Neural crest cell (in vitro differentiated cells): Measurements from ENCODE around the gene HUS1. TPM values are rescaled to one million over a fixed set of nuclear protein-coding genes. Genes with fewer than 3 reads are reported as not detected.
A peak's percentile ranks its signal among the peaks of the same experiment; 100 is the strongest.

Source experiments
- DNase-seq: peaks from one replicate; pipeline ENCODE4 v3.0.0; 2021; ENCODE audit warnings: low read depth, mixed read lengths, low spot score
- H3K27ac Mint-ChIP-seq: one replicate; pipeline ENCODE4 v1.8.0; 2021; ENCODE audit warnings: mild to moderate bottlenecking, mixed read lengths; ENCODE audit not compliant: unreplicated experiment
- H3K27me3 Mint-ChIP-seq: 2 replicates; pipeline ENCODE4 v1.8.0; 2021; ENCODE audit warnings: low read depth, mild to moderate bottlenecking, mixed read lengths
- H3K36me3 Mint-ChIP-seq: 2 replicates; pipeline ENCODE4 v1.8.0; 2021; ENCODE audit warnings: low read depth, mild to moderate bottlenecking, mixed read lengths
- H3K4me1 Mint-ChIP-seq: 2 replicates; pipeline ENCODE4 v1.8.0; 2021; ENCODE audit warnings: mixed read lengths
- H3K4me3 Mint-ChIP-seq: one replicate; pipeline ENCODE4 v1.8.0; 2021; ENCODE audit warnings: mild to moderate bottlenecking, mixed read lengths
- H3K9me3 Mint-ChIP-seq: 2 replicates; pipeline ENCODE4 v1.8.0; 2021; ENCODE audit warnings: mixed read lengths
- total RNA-seq: library from RNA; stranded (reverse); gene quantifications from 2 replicates; pipeline ENCODE4 v1.2.1, GENCODE V29; 2021
- TF ChIP-seq, protein P1 (sequence below): fragments of 200-600 bp; sonication (generic); conservative IDR thresholded peaks from 2 replicates; pipeline ENCODE4 v1.5.0; 2021; ENCODE audit warnings: antibody characterized with exemption, mild to moderate bottlenecking

The HUS1 gene
- total RNA-seq, 1 donor from 2014 or later = 43.1 TPM

DNA sequence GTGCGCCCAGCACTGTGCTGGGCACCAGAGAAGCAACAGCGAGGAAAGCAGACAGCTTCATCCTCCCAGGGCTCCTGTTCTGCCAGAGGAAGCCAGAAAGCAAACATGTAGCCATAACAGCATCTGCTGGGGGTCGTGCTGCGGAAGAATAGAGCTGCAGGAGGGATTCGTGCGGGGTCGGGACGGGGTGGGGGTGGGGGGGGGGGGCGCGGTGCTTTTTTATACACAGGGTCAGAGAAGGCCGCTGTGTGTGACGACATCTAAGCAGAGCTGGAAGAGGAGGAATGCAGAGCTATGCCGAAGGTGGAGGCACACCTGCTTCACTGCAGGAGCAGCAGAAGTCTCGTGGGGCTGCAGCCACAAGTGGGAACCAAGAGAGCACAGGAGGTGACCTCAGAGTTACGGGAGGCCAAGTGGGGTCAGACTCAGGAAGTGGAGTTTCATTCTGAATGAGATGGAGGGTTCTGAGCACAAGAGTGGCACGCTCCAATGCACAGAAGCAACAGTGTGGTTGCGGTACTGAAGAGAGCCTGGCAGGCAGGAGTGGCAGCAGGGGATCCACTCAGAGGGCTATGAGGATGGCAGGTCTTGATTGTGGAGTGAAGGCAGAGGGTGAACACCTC is 42.2 kb downstream of the HUS1 start:
- no peaks in the 10 kb centered on the region for H3K36me3 Mint-ChIP-seq
- H3K4me3 Mint-ChIP-seq = no peak overlapping the region
- TF ChIP-seq, protein P1, sequence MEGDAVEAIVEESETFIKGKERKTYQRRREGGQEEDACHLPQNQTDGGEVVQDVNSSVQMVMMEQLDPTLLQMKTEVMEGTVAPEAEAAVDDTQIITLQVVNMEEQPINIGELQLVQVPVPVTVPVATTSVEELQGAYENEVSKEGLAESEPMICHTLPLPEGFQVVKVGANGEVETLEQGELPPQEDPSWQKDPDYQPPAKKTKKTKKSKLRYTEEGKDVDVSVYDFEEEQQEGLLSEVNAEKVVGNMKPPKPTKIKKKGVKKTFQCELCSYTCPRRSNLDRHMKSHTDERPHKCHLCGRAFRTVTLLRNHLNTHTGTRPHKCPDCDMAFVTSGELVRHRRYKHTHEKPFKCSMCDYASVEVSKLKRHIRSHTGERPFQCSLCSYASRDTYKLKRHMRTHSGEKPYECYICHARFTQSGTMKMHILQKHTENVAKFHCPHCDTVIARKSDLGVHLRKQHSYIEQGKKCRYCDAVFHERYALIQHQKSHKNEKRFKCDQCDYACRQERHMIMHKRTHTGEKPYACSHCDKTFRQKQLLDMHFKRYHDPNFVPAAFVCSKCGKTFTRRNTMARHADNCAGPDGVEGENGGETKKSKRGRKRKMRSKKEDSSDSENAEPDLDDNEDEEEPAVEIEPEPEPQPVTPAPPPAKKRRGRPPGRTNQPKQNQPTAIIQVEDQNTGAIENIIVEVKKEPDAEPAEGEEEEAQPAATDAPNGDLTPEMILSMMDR = no peak
- H3K4me1 Mint-ChIP-seq = peaks cover 59% of the 10 kb centered on the region
- no peaks in the 10 kb centered on the region for H3K9me3 Mint-ChIP-seq
- no peak for DNase-seq
- H3K27ac Mint-ChIP-seq = peak overlapping the region; percentile 11
- H3K27me3 Mint-ChIP-seq = no peaks in the 10 kb centered on the region

DNA sequence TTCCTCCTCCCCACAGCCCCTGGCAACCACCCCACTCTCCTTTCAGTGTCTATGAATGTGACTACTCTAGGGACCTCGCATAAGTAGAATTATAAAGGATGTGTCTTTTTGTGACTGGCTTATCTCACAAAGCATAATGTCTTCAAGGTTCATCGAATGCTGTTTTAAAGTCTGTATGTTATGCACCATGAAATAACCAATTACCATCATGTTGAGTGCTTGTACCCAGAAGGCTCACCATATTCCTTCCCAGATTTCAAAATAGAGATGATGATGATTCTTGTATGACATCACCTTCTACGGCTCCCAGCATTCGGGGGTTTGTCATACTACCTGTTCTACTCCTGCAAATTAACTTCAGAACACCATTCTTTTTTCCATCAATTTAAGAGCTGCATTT is 43.1 kb downstream of the HUS1 start:
- Mint-ChIP-seq H3K36me3 (no peaks in the 10 kb centered on the region), H3K27me3 (no peaks in the 10 kb centered on the region), H3K4me3 (no peak overlapping the region), H3K4me1 (peaks cover 59% of the 10 kb centered on the region), H3K9me3 (no peaks in the 10 kb centered on the region), H3K27ac (no peak overlapping the region)
- DNase-seq = no peak
- TF ChIP-seq, protein P1 = no peak

DNA sequence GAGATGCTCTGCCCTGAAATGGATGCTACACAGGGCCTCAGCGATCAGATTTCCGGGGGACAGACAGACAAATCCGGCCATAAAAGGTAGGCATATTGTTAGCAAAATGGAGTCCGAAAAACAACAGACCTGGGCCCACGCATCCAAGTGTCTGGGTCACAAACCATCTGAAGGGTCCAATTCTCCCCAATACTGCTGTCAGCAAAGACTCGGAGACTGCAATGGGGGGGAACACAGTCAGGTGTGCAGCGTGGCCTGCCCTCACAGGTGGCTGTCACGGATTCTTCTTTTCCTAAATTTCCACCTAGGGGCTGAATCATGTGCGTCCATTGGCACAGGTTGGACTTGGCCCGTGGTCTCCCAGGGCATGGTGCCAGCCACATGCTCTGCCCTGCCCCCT is 44.1 kb downstream of the HUS1 start:
- DNase-seq = no peak
- Mint-ChIP-seq H3K36me3 (no peaks in the 10 kb centered on the region), H3K4me3 (no peak overlapping the region), H3K27me3 (no peaks in the 10 kb centered on the region), H3K9me3 (no peaks in the 10 kb centered on the region), H3K27ac (no peak overlapping the region), H3K4me1 (peaks cover 55% of the 10 kb centered on the region)
- TF ChIP-seq, protein P1 = no peak

DNA sequence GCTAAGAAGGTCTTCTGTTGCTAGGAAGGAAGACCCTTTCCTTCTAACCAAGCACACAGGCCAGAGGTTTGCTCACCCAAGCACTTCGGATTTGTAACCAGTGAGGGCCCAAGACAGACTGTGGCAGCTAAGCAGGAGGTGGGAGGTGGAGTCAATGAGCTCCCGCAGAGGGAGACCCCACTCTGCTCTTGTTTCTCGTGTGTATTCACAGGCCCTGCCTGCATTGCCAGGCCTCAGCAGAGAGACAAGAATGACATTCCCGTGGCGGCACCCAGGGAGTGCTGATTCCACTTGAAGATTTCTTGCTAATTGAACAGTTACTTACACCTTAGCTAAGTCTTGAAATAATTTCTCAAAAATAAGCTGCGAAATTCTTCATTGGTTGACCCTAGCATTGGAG is 44.6 kb downstream of the HUS1 start:
- TF ChIP-seq, protein P1 = no peak
- H3K4me3 Mint-ChIP-seq = no peak overlapping the region
- H3K27ac Mint-ChIP-seq = no peak overlapping the region
- no peaks in the 10 kb centered on the region for H3K27me3 Mint-ChIP-seq
- no peaks in the 10 kb centered on the region for H3K9me3 Mint-ChIP-seq
- no peak for DNase-seq
- H3K4me1 Mint-ChIP-seq = peaks cover 49% of the 10 kb centered on the region
- no peaks in the 10 kb centered on the region for H3K36me3 Mint-ChIP-seq

DNA sequence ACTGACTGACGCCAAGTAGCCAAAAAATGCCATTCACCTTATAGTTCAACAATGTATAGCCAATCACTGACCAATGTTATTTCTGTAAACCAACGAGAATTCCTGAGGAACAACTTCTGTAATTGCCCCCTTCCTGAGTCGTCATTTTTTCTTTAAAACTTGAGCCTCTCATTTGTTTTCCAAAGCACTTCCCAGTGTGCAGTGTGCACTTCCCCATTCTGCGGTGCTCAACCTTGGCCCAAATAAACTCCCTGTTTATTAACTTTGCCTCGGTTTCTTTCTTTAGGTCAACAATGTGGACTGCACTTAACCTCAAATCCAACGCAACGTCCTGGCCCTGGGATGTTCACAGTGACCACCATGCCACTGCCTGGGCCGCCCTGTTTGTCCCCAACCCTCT is 46.2 kb downstream of the HUS1 start:
- H3K9me3 Mint-ChIP-seq = no peaks in the 10 kb centered on the region
- H3K27ac Mint-ChIP-seq = no peak overlapping the region
- peaks cover 41% of the 10 kb centered on the region for H3K4me1 Mint-ChIP-seq
- TF ChIP-seq, protein P1 = no peak
- no peak for DNase-seq
- H3K36me3 Mint-ChIP-seq = no peaks in the 10 kb centered on the region
- no peak overlapping the region for H3K4me3 Mint-ChIP-seq
- H3K27me3 Mint-ChIP-seq = no peaks in the 10 kb centered on the region
